CD4-positive, alpha-beta T cell treated with Interleukin-6 at 100 ng/mL for 8 hours (primary cell): ENCODE results near the gene UVSSA.
"Not testable (repeated sequence)": the region's sequence is repeated elsewhere in the genome, so short reads cannot be mapped to it uniquely, and the experiment has no call there.

ENCODE experiments used
- DNase-seq: peaks from one replicate; pipeline ENCODE4 v3.0.0-alpha.2; 2020; ENCODE audit warnings: mixed read lengths, low spot score

UVSSA gene

GRCh38 chr4:1377606-1378261 lies 30.7 kb downstream of the UVSSA start:
- no peak for DNase-seq

- DNase-seq, result no peak
Measured at GRCh38 chr4:1378559-1379231, 31.7 kb downstream of the UVSSA start.

- no peak for DNase-seq
Measured at GRCh38 chr4:1379351-1379781, 32.4 kb downstream of the UVSSA start.

GRCh38 chr4:1379801-1380331 lies 32.9 kb downstream of the UVSSA start:
- DNase-seq, result no peak

- DNase-seq, result no peak
Measured at GRCh38 chr4:1380368-1381151, 33.6 kb downstream of the UVSSA start.

- no peak for DNase-seq
Measured at GRCh38 chr4:1381181-1381621, 34.2 kb downstream of the UVSSA start.

GRCh38 chr4:1381944-1382541 lies 35.0 kb downstream of the UVSSA start:
- DNase-seq, result no peak

- no peak for DNase-seq
Measured at GRCh38 chr4:1382776-1383727, 36.0 kb downstream of the UVSSA start.

GRCh38 chr4:1383728-1384591 lies 37.0 kb downstream of the UVSSA start:
- no peak for DNase-seq

- no peak for DNase-seq
Measured at GRCh38 chr4:1384675-1385372, 37.8 kb downstream of the UVSSA start.

- no peak for DNase-seq
Measured at GRCh38 chr4:1385373-1386340, 38.6 kb downstream of the UVSSA start.

GRCh38 chr4:1393363-1393762 lies 46.4 kb downstream of the UVSSA start:
- DNase-seq, result not testable (repeated sequence)

GRCh38 chr4:1393866-1394265 lies 46.9 kb downstream of the UVSSA start:
- DNase-seq, result no peak

GRCh38 chr4:1394554-1395388 lies 47.8 kb downstream of the UVSSA start:
- not testable (repeated sequence) for DNase-seq

- not testable (repeated sequence) for DNase-seq
Measured at GRCh38 chr4:1395389-1395820, 48.4 kb downstream of the UVSSA start.

GRCh38 chr4:1395941-1396805 lies 49.2 kb downstream of the UVSSA start:
- DNase-seq, result no peak
